CD14-positive monocyte (primary cell): ENCODE measurements around the gene DDX50. TPM values are rescaled to one million over a fixed set of nuclear protein-coding genes. Genes with fewer than 3 reads are reported as not detected.

Experiments used
- DNase-seq, 3 donors: peaks; one replicate each; pipeline ENCODE4 v3.0.0-alpha.2; 2011 to 2022
- H2AFZ ChIP-seq: 2 replicates; pipeline ENCODE4 v1.6.0; 2012; ENCODE audit warnings: mild to moderate bottlenecking, low read depth, low read length, inconsistent platforms; ENCODE audit not compliant: insufficient read depth, poor library complexity, severe bottlenecking
- H3K27ac ChIP-seq, 2 donors: 1 replicate in 1 of 2; 2 replicates in 1 of 2; pipeline ENCODE4 v1.5.1; 2012 to 2013; ENCODE audit warnings: low read length in 2 of 2, control low read depth in 1 of 2, inconsistent platforms in 1 of 2, low read depth in 1 of 2, mild to moderate bottlenecking in 1 of 2
- H3K27me3 ChIP-seq, 2 donors: one replicate each; pipeline versions ENCODE4 v1.6.0 to v1.6.1; 2011 to 2013; ENCODE audit warnings: low read length in 2 of 2; ENCODE audit not compliant: control insufficient read depth in 2 of 2, insufficient read depth in 2 of 2
- H3K36me3 ChIP-seq, 2 donors: replicated peaks in 1 of 2; 1 replicate in 1 of 2; 2 replicates in 1 of 2; pipeline versions ENCODE4 v1.5.1 to v1.6.1; 2012 to 2013; ENCODE audit warnings: low read length in 2 of 2, control low read depth in 1 of 2, inconsistent platforms in 1 of 2, mild to moderate bottlenecking in 1 of 2; ENCODE audit not compliant: insufficient read depth in 2 of 2, control insufficient read depth in 1 of 2
- H3K4me1 ChIP-seq, 2 donors: 1 replicate in 1 of 2; 2 replicates in 1 of 2; pipeline versions ENCODE4 v1.5.1 to v1.6.1; 2012 to 2013; ENCODE audit warnings: low read length in 2 of 2, control low read depth in 1 of 2, inconsistent platforms in 1 of 2, mild to moderate bottlenecking in 1 of 2, moderate library complexity in 1 of 2; ENCODE audit not compliant: insufficient read depth in 2 of 2, control insufficient read depth in 1 of 2
- H3K4me2 ChIP-seq: replicated peaks from 2 replicates; pipeline ENCODE3; 2012; ENCODE audit warnings: low read length, moderate library complexity, mild to moderate bottlenecking; ENCODE audit not compliant: poor library complexity, severe bottlenecking; ENCODE audit errors: extremely low read depth
- H3K4me3 ChIP-seq, 3 experiments: fragments of 200-600 bp in 1 of 3; sonication (generic) in 1 of 3; replicated peaks in 1 of 3; 1 replicate in 2 of 3; 2 replicates in 1 of 3; pipeline ENCODE4 v1.5.1; 2011 to 2013; ENCODE audit warnings: low read length in 3 of 3, mild to moderate bottlenecking in 3 of 3, control low read depth in 2 of 3, low read depth in 2 of 3, inconsistent platforms in 1 of 3, moderate library complexity in 1 of 3
- H3K79me2 ChIP-seq: 2 replicates; pipeline ENCODE4 v1.6.0; 2012; ENCODE audit warnings: mild to moderate bottlenecking, control low read depth, inconsistent platforms, low read length, moderate library complexity; ENCODE audit not compliant: insufficient read depth
- H3K9ac ChIP-seq: 2 replicates; pipeline ENCODE4 v1.6.0; 2017; ENCODE audit warnings: low read length, mild to moderate bottlenecking; ENCODE audit not compliant: insufficient read depth, poor library complexity, severe bottlenecking
- H3K9me3 ChIP-seq, 2 donors: replicated peaks in 1 of 2; 1 replicate in 1 of 2; 2 replicates in 1 of 2; pipeline versions ENCODE4 v1.5.1 to v1.6.1; 2012 to 2013; ENCODE audit warnings: low read length in 2 of 2, control low read depth in 1 of 2; ENCODE audit not compliant: control insufficient read depth in 1 of 2, insufficient read depth in 1 of 2
- H4K20me1 ChIP-seq: 2 replicates; pipeline ENCODE4 v1.6.0; 2012; ENCODE audit warnings: mild to moderate bottlenecking, low read length, control low read depth, moderate library complexity; ENCODE audit not compliant: insufficient read depth
- H3K27ac Mint-ChIP-seq, 7 donors: one replicate each; pipeline ENCODE4 v1.8.0; 2020; ENCODE audit warnings: mild to moderate bottlenecking in 7 of 7, mixed read lengths in 7 of 7, moderate library complexity in 6 of 7, inconsistent platforms in 2 of 7
- H3K27me3 Mint-ChIP-seq, 3 donors: one replicate each; pipeline ENCODE4 v1.8.0; 2021 to 2022; ENCODE audit warnings: low read depth in 3 of 3, mild to moderate bottlenecking in 3 of 3, mixed read lengths in 3 of 3, moderate library complexity in 3 of 3, inconsistent platforms in 1 of 3
- H3K36me3 Mint-ChIP-seq, 2 donors: one replicate each; pipeline ENCODE4 v1.8.0; 2020; ENCODE audit warnings: mixed read lengths in 2 of 2, inconsistent platforms in 1 of 2, mild to moderate bottlenecking in 1 of 2
- H3K4me1 Mint-ChIP-seq: one replicate; pipeline ENCODE4 v1.8.0; 2020; ENCODE audit warnings: mild to moderate bottlenecking, mixed read lengths
- H3K4me3 Mint-ChIP-seq, 2 donors: one replicate each; pipeline ENCODE4 v1.8.0; 2020; ENCODE audit warnings: mild to moderate bottlenecking in 2 of 2, mixed read lengths in 2 of 2, moderate library complexity in 1 of 2
- H3K9me3 Mint-ChIP-seq, 7 donors: one replicate each; pipeline ENCODE4 v1.8.0; 2020 to 2022; ENCODE audit warnings: mixed read lengths in 7 of 7, mild to moderate bottlenecking in 6 of 7, moderate library complexity in 6 of 7, inconsistent platforms in 2 of 7
- WGBS: methylation state at CpG from one replicate; pipeline ENCODE4 v1.1.5; 2013; ENCODE audit warnings: missing lambda C conversion rate; ENCODE audit not compliant: insufficient coverage; 5-methylcytosine and 5-hydroxymethylcytosine counted together
- intact Hi-C, 2 donors: fragments of 100-400 bp; cut with micrococcal nuclease; formaldehyde crosslinking; loops; one replicate each; pipeline versions ENCODE4 v1.15.0 to v1.15.1; 2023
- polyA plus RNA-seq, 3 donors: library from polyadenylated mRNA; depleted of rRNA in 1 of 3; unstranded in 2 of 3; stranded (reverse) in 1 of 3; fragments of 300-500 nt in 2 of 3; fragments of >200 nt in 1 of 3; fragmentation: Illumina TruSeq in 2 of 3; gene quantifications; 1 replicate in 2 of 3; 2 replicates in 1 of 3; pipeline ENCODE4 v1.2.3, GENCODE V29; 2012 to 2021
- TF ChIP-seq, protein P1 (sequence below): fragments of 200-600 bp; IDR thresholded peaks from one replicate; pipeline ENCODE4 v1.8.0; 2022; ENCODE audit warnings: antibody characterized with exemption, mild to moderate bottlenecking

Gene DDX50
- polyA plus RNA-seq, 3 donors = 14.2 to 17.1 (median 17.0) TPM

DNA sequence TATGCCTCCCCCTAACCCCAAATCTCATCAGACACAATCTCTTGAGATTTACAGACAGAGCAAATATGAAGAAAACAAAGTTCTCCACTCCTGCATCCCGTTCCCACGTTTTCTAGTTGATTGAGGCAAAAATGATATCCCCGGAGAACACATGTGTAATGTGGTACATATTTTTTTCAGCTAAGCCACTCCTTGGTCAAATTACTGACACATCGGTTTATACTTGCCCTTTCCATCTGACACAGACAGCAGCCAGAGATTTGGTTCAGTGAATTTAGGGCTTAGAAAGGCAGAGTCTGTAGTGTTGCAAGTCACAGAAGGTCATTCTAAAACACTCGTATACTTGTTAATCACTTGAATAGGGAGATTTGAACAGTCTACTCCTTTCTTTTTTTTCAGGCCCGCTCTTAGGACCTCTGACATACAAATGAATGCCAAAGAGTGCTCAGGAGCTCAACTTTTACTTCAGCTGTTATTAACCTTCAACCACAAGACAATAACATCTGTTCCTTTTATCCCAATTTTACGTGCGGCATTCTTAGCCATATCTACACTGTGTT, 1.8 kb upstream of the DDX50 start:
- Mint-ChIP-seq H3K9me3 (no peaks in the 10 kb centered on the region), H3K4me1 (peaks cover 27% of the 10 kb centered on the region), H3K27ac (no peak overlapping the region), H3K36me3 (peaks cover 3% of the 10 kb centered on the region in 2 donors), H3K4me3 (no peak overlapping the region), H3K27me3 (peaks cover 0 to 2% (median 0%) of the 10 kb centered on the region in 3 donors)
- intact Hi-C loops = no loop called here
- no peak overlapping the region for H3K27ac ChIP-seq
- peak overlapping the region; percentile 93 for H2AFZ ChIP-seq
- H3K4me2 ChIP-seq = no peak overlapping the region
- WGBS = 100% methylated on average over 2 of the region's 8 CpGs
- no peaks in the 10 kb centered on the region for H4K20me1 ChIP-seq
- TF ChIP-seq, protein P1, sequence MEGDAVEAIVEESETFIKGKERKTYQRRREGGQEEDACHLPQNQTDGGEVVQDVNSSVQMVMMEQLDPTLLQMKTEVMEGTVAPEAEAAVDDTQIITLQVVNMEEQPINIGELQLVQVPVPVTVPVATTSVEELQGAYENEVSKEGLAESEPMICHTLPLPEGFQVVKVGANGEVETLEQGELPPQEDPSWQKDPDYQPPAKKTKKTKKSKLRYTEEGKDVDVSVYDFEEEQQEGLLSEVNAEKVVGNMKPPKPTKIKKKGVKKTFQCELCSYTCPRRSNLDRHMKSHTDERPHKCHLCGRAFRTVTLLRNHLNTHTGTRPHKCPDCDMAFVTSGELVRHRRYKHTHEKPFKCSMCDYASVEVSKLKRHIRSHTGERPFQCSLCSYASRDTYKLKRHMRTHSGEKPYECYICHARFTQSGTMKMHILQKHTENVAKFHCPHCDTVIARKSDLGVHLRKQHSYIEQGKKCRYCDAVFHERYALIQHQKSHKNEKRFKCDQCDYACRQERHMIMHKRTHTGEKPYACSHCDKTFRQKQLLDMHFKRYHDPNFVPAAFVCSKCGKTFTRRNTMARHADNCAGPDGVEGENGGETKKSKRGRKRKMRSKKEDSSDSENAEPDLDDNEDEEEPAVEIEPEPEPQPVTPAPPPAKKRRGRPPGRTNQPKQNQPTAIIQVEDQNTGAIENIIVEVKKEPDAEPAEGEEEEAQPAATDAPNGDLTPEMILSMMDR = no peak
- H3K4me1 ChIP-seq = peaks cover 15 to 22% of the 10 kb centered on the region in 2 donors
- no peak overlapping the region for H3K9ac ChIP-seq
- DNase-seq = no peak
- no peak overlapping the region for H3K4me3 ChIP-seq
- peaks cover 29% of the 10 kb centered on the region for H3K79me2 ChIP-seq
- no peaks in the 10 kb centered on the region for H3K27me3 ChIP-seq
- H3K9me3 ChIP-seq = no peaks in the 10 kb centered on the region
- H3K36me3 ChIP-seq = peaks cover 0 to under 1% of the 10 kb centered on the region in 2 donors

- peak overlapping the region; percentile 82 to 87 (median 84) for H3K4me3 ChIP-seq
- H3K27me3 Mint-ChIP-seq = peaks cover 0 to 2% (median 0%) of the 10 kb centered on the region in 3 donors
- H3K79me2 ChIP-seq = peaks cover 42% of the 10 kb centered on the region
- H3K9ac ChIP-seq = peak overlapping the region; percentile 95
- H3K4me2 ChIP-seq = peak overlapping the region; percentile 68
- TF ChIP-seq, protein P1 = no peak
- no peaks in the 10 kb centered on the region for H3K9me3 Mint-ChIP-seq
- no peaks in the 10 kb centered on the region for H4K20me1 ChIP-seq
- no peak for DNase-seq
- H3K4me3 Mint-ChIP-seq = peak overlapping the region; percentile 91 to 97
- H3K9me3 ChIP-seq = no peaks in the 10 kb centered on the region
- peak overlapping the region; percentile 93 for H2AFZ ChIP-seq
- WGBS = 10% methylated on average over 34 of the region's 40 CpGs
- intact Hi-C loops = loop anchor here in 1 of 2 donors (2.0 to 5.0 kb wide), 2 partner anchors 56 to 178 kb away; partner anchors contain the start of genes CCAR1 and DDX21
- peaks cover 6 to 8% of the 10 kb centered on the region in 2 donors for H3K36me3 Mint-ChIP-seq
- peak overlapping the region; percentile 94 to 98 (median 97) for H3K27ac Mint-ChIP-seq
- peaks cover 0 to 4% of the 10 kb centered on the region in 2 donors for H3K36me3 ChIP-seq
- H3K4me1 Mint-ChIP-seq = peaks cover 29% of the 10 kb centered on the region
- peak overlapping the region; percentile 86 to 98 for H3K27ac ChIP-seq
- H3K4me1 ChIP-seq = peaks cover 15 to 22% of the 10 kb centered on the region in 2 donors
- H3K27me3 ChIP-seq = no peaks in the 10 kb centered on the region
Measured at GRCh38 chr10:68900427-68901104, 549 bp upstream of the DDX50 start.
